ENCODE data around the gene SAMD14.

DNA sequence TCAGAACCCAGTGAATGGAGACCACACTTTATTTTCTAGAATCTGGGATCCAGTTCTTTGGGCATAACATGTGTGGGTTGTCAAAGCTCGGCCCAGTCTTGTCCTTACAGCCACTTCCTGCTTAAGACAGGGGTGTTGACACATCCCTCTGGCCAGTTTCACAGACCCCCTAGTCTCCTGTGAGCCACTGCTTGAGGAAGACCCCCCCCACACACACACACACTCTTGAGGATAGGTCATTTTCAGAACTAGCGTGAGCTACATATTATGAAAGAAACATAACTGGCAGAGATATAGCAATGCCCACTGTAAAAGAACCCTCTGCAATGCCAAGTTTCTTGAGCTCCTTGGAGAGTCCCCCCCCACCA lies 38.1 kb downstream of the SAMD14 start:
- TF ChIP-seq CTCF (IDR thresholded peaks at IDR 0.05) (no peak), EZH2 (IDR thresholded peaks at IDR 0.05; ENCODE audit: borderline replicate concordance, insufficient read depth, low read depth, low read length, poor library complexity, severe bottlenecking) (no peak)
